ENCODE measurements around the gene GHDC.
"Not testable (repeated sequence)": the region's sequence is repeated elsewhere in the genome, so short reads cannot be mapped to it uniquely, and the experiment has no call there.

GHDC gene

GRCh38 chr17:42193969-42194899 is at the start of gene GHDC:
Gene GHDC, minus strand, starts transcription at chr17:42194494. Its CDS starts 913 bp downstream, at chr17:42193581.
- peak; percentile 66 for DNase-seq

GRCh38 chr17:42243493-42243982 is 49.2 kb upstream of the GHDC start:
- DNase-seq: no peak

GRCh38 chr17:42241871-42242270 is 47.6 kb upstream of the GHDC start:
- DNase-seq: no peak

- not testable (repeated sequence) for DNase-seq
Measured at GRCh38 chr17:42240863-42241262, 46.6 kb upstream of the GHDC start.

GRCh38 chr17:42240201-42240600 is 45.9 kb upstream of the GHDC start:
- DNase-seq: no peak

- DNase-seq: not testable (repeated sequence)
Measured at GRCh38 chr17:42239576-42239975, 45.3 kb upstream of the GHDC start.

- DNase-seq: no peak
Measured at GRCh38 chr17:42236760-42237159, 42.5 kb upstream of the GHDC start.

GRCh38 chr17:42233994-42234393 is 39.7 kb upstream of the GHDC start:
- no peak for DNase-seq

GRCh38 chr17:42233156-42233555 is 38.9 kb upstream of the GHDC start:
- DNase-seq: no peak

- no peak for DNase-seq
Measured at GRCh38 chr17:42230225-42230624, 35.9 kb upstream of the GHDC start.

GRCh38 chr17:42227849-42228700 is 33.8 kb upstream of the GHDC start:
- no peak for DNase-seq

GRCh38 chr17:42225646-42226045 is 31.4 kb upstream of the GHDC start:
- no peak for DNase-seq

- DNase-seq: no peak
Measured at GRCh38 chr17:42224651-42225050, 30.4 kb upstream of the GHDC start.

- DNase-seq: peak; percentile 39
Measured at GRCh38 chr17:42221886-42222745, 27.8 kb upstream of the GHDC start.

- DNase-seq: not testable (repeated sequence)
Measured at GRCh38 chr17:42219280-42219679, 25.0 kb upstream of the GHDC start.

- DNase-seq: no peak
Measured at GRCh38 chr17:42214156-42214555, 19.9 kb upstream of the GHDC start.

- no peak for DNase-seq
Measured at GRCh38 chr17:42212382-42212781, 18.1 kb upstream of the GHDC start.

- DNase-seq: not testable (repeated sequence)
Measured at GRCh38 chr17:42211921-42212341, 17.6 kb upstream of the GHDC start.

GRCh38 chr17:42210046-42210445 is 15.8 kb upstream of the GHDC start:
- DNase-seq: no peak

- not testable (repeated sequence) for DNase-seq
Measured at GRCh38 chr17:42206153-42206612, 11.9 kb upstream of the GHDC start.

- no peak for DNase-seq
Measured at GRCh38 chr17:42203354-42203753, 9.1 kb upstream of the GHDC start.

GRCh38 chr17:42202696-42203095 is 8.4 kb upstream of the GHDC start:
- DNase-seq: no peak
